Mammary epithelial cell (primary cell): Measurements from ENCODE around the gene KRT38.

ENCODE experiments used
- CTCF ChIP-seq, 2 donors: IDR thresholded peaks in 1 of 2; conservative IDR thresholded peaks in 1 of 2; 2 replicates each; pipeline ENCODE4 v1.5.1; 2011 to 2012; ENCODE audit warnings: inconsistent platforms in 2 of 2, low read length in 2 of 2, mild to moderate bottlenecking in 2 of 2, control low read depth in 1 of 2, low read depth in 1 of 2; ENCODE audit not compliant: insufficient read depth in 1 of 2; ENCODE audit errors: extremely low read depth in 1 of 2
- EZH2 ChIP-seq: IDR thresholded peaks from 2 replicates; pipeline ENCODE4 v1.6.1; 2012; ENCODE audit warnings: low read length, inconsistent platforms, borderline replicate concordance

- TF ChIP-seq CTCF (conservative IDR thresholded peaks at IDR 0.05 in 1 of 2, IDR thresholded peaks at IDR 0.05 in 1 of 2; ENCODE audit: extremely low read depth in 1 of 2, insufficient read depth in 1 of 2, low read depth in 1 of 2, low read length in 2 of 2) (peak; percentile 36 to 67), EZH2 (no peak)
These were observed 34.6 kb downstream of the KRT38 start for GRCh38 chr17:41406205-41406604.
